Skeletal muscle tissue (tissue), 5 donors: ENCODE data around the gene MCTP1. TPM values are rescaled to one million over a fixed set of nuclear protein-coding genes. Genes with fewer than 3 reads are reported as not detected.

ENCODE experiments used
- H3K27ac ChIP-seq: one replicate; pipeline ENCODE4 v1.7.0; 2013; ENCODE audit warnings: mild to moderate bottlenecking, low read depth, low read length, inconsistent platforms
- H3K27me3 ChIP-seq, 3 donors: one replicate each; pipeline ENCODE4 v1.7.0; 2013; ENCODE audit warnings: low read length in 3 of 3; ENCODE audit not compliant: control insufficient read depth in 3 of 3, insufficient read depth in 3 of 3
- H3K36me3 ChIP-seq, 3 donors: one replicate each; pipeline ENCODE4 v1.7.0; 2013; ENCODE audit warnings: low read length in 3 of 3; ENCODE audit not compliant: control insufficient read depth in 3 of 3, insufficient read depth in 3 of 3
- H3K4me1 ChIP-seq, 3 donors: one replicate each; pipeline ENCODE4 v1.7.0; 2013; ENCODE audit warnings: low read length in 3 of 3, mild to moderate bottlenecking in 3 of 3; ENCODE audit not compliant: control insufficient read depth in 3 of 3, insufficient read depth in 3 of 3
- H3K4me3 ChIP-seq, 3 donors: one replicate each; pipeline ENCODE4 v1.7.0; 2013; ENCODE audit warnings: low read length in 3 of 3
- H3K9ac ChIP-seq, 3 donors: one replicate each; pipeline ENCODE4 v1.7.0; 2013; ENCODE audit warnings: low read length in 3 of 3, mild to moderate bottlenecking in 3 of 3, moderate library complexity in 2 of 3, low read depth in 1 of 3
- H3K9me3 ChIP-seq, 3 donors: one replicate each; pipeline ENCODE4 v1.7.0; 2013; ENCODE audit warnings: low read length in 3 of 3; ENCODE audit not compliant: control insufficient read depth in 3 of 3
- small RNA-seq: library from RNA; depleted of rRNA; stranded (forward); fragments of <200 nt; gene quantifications from one replicate; pipeline ENCODE3, GENCODE V24; 2014
- total RNA-seq: library from RNA; depleted of rRNA; stranded (reverse); fragments of >200 nt; gene quantifications from one replicate; pipeline ENCODE4 v1.2.3, GENCODE V29; 2014
- donor health status: Osteomylitis.

The MCTP1 gene
- total RNA-seq, 1 donor from 2014 or later, result 20.4 TPM

- Histone ChIP-seq H3K36me3 (peaks cover 6 to 10% (median 7%) of the 10 kb centered on the region in 3 donors), H3K9ac (no peak overlapping the region)
These were observed 623.8 kb downstream of the MCTP1 start for GRCh38 chr5:94661086-94661485.

DNA sequence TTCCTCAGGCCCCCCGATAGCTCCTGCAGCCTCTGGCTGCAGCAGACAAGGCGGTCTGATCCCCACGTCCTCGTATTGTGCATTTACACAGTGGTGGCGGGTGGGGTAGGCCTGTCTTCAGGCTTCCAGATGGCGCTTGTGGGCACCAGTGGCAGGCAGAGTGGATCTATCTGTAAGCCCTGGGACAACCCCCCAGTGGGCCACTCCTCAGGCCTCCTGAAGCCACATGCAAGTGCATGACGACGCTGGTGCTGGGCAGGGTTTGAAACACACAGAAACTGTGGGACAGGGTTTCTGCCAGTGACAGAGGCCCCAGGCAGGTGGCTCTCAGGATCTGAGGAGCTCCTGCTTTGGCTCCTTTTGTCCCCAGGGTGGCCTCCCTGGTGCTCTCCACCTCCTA lies 624.4 kb downstream of the MCTP1 start:
- peaks cover 6 to 8% (median 7%) of the 10 kb centered on the region in 3 donors for H3K36me3 ChIP-seq
- H3K4me3 ChIP-seq, result no peak overlapping the region
- H3K4me1 ChIP-seq, result no peaks in the 10 kb centered on the region

More at GRCh38 chr5:94661086-94661485, 623.8 kb downstream of the MCTP1 start:
- Histone ChIP-seq H3K4me1 (no peaks in the 10 kb centered on the region), H3K9me3 (peaks cover 0 to 2% (median 0%) of the 10 kb centered on the region in 3 donors), H3K27ac (no peak overlapping the region), H3K4me3 (no peak overlapping the region), H3K27me3 (no peaks in the 10 kb centered on the region)

DNA sequence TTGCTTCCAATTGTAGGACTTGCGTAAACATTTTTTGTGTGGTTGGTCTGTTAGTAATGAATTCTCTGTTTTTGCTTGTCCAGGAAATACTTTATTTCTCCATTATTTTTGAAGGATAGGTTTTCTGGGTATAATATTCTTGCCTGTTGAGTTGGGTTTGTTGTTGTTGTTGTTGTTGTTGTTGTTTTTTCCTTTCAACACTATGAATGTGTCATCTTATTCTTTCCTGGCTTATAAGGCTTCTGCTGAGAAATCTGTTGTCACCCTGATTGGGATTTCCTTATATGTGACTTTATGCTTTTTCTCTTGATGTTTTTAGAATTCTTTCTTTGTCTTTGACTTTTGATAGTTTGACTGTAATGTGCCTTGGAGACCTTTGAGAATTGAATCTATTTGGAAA lies 626.6 kb downstream of the MCTP1 start:
- Histone ChIP-seq H3K27me3 (no peaks in the 10 kb centered on the region), H3K9ac (no peak overlapping the region), H3K9me3 (peaks cover 2 to 4% (median 3%) of the 10 kb centered on the region in 3 donors), H3K4me1 (no peaks in the 10 kb centered on the region), H3K27ac (no peak overlapping the region), H3K4me3 (no peak overlapping the region), H3K36me3 (peaks cover 0 to 11% (median 6%) of the 10 kb centered on the region in 3 donors)

More for the DNA sequence above, 624.4 kb downstream of the MCTP1 start:
- Histone ChIP-seq H3K9me3 (peaks cover 0 to 2% (median 0%) of the 10 kb centered on the region in 3 donors), H3K27ac (no peak overlapping the region), H3K9ac (no peak overlapping the region), H3K27me3 (no peaks in the 10 kb centered on the region)

Small RNA genes within 50 kb of the gene (small RNA-seq; reads per million reads assigned to genes)
- gene RF02271, result not detected

Other genes starting within 250 kb of the MCTP1 start
- gene FAM81B, start 106.3 kb upstream of the MCTP1 start, total RNA-seq, result 1.0 TPM